Stimulated activated CD4-positive, alpha-beta T cell treated with anti-CD3 and anti-CD28 coated beads, Interleukin-12 subunit alpha, Interleukin-12 subunit beta, amount 100 ng/mL, for 4 hours (primary cell): Measurements from ENCODE around the gene PHACTR1.

Experiments
- DNase-seq: peaks from one replicate; pipeline ENCODE4 v3.0.0-alpha.2; 2020

The PHACTR1 gene

GRCh38 chr6:13248053-13248452 is 531.5 kb downstream of the PHACTR1 start:
- DNase-seq: no peak

DNA sequence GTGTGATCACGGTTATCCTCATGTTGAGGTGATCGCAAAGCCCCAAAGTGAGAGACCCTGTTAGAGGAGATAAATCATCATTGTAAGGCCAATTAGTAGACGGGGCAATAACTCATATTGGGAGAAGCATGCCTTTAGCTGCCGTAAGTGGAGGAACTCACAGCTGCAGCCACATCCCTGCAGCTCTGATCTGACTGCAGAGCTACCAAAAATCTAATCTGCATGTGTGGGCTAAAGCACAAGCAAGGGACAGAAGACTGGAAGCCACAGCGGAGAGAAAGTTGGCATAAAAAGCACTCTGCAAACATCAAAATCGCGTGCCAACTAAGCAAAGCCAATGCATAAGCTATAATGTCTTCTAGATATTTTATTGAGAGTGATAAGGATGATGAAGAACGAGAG is 532.0 kb downstream of the PHACTR1 start:
- DNase-seq: no peak

DNA sequence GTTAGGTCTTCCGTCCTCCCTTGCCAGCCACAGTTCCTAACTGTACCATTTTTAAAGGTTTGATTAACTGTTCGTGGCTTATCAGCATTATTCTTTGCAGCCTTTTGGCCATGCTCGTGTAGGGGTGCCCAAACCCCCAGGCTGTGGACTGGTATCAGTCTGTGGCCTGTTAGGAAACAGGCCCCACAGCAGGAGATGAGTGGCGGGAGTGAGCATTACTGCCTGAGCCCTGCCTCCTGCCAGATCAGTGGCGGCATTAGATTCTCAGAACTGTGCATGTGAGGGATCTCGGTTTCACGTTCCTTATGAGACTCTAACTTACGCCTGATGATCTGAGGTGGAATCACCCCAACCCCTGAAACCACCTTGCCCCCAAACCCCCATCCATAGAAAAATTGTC is 532.4 kb downstream of the PHACTR1 start:
- no peak for DNase-seq

GRCh38 chr6:13249817-13250216 is 533.2 kb downstream of the PHACTR1 start:
- DNase-seq: no peak

DNA sequence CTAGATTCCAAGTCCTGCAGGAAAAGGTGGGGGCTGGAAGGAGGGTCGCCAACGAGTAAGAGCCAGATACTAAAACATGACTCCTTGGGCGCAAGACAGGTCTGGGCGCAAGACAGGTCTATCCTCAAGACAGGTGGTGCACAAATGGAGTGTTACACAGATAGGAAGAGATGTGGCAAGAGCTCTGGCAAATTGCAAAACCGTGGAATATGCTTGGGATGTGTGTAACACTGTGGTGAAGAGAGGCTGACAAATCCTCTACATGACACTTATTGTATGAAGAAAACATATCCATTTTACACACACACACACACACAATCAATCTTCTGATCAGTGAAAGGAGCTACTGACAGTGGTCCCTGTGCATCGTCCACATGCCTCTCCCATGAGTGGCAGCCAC is 534.1 kb downstream of the PHACTR1 start:
- no peak for DNase-seq

- no peak for DNase-seq
Measured at GRCh38 chr6:13251242-13251641, 534.7 kb downstream of the PHACTR1 start.

DNA sequence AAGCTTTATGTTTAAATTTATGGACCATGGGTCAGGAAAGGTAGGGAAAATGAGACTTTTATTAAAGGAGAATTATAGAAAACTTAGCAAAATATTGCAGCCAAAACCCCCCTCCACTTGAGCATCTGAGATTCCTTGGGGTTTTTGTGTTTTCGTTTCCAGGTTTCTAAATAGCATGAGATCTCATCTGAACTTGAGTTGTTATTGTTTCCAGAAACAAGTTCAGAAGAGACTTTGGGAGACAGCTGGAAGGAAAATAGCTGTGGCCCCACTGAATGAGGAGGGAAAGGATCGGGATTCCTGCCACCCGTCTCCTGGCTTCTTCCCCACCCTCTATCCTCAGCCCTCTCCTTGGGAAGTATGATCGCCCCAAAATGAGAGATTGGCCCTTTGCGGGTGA is 536.2 kb downstream of the PHACTR1 start:
- DNase-seq: no peak

DNA sequence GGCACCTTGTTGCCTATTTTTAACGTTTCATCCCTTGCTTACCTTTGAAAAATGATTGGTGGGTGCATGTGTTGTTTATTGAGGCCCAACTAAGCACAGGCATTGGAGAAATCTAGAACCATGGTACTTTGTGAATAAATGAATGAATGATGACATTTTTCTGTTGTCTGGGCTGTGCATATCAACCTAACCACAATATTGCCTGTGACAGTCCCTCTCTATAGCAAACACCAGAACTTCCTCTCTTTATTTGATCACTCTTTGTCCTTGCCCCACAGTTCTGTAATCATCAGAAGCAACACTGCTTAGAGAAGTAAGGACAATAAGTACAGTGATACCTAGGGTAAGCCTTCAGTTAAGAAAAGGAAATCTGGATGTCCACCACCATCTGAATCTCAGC is 536.7 kb downstream of the PHACTR1 start:
- DNase-seq: no peak

DNA sequence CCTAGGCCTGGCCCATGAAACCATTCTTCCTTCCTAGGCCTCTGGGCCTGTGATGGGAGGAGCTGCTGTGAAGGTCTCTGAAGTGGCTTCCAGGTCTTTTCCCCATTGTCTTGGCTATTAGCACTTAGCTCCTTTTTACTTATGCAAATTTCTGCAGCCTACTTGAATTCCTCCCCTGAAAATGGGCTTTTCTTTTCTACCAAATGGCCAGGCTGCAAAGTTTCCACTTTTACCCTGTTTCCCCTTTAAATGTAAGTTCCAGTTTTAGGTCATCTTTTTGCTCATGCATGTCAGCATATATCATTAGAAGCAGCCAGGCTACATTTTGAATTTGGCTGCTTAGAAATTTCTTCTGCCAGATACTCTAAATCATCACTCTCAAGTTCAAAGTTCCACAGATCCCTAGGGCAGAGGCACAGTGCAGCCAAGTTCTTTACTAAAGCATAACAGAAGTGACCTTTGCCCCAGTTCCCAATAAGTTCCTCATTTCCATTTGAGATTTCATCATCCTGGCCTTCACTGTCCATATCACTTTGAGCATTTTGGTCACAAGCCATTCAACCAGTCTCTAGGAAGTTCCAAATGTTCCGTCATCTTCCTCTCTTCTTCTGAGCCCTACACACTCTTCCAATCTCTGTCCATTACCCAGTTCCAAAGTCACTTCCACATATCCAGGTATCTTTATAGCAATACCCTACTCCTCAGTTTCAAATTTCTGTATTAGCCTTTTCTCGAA is 539.9 kb downstream of the PHACTR1 start:
- no peak for DNase-seq

DNA sequence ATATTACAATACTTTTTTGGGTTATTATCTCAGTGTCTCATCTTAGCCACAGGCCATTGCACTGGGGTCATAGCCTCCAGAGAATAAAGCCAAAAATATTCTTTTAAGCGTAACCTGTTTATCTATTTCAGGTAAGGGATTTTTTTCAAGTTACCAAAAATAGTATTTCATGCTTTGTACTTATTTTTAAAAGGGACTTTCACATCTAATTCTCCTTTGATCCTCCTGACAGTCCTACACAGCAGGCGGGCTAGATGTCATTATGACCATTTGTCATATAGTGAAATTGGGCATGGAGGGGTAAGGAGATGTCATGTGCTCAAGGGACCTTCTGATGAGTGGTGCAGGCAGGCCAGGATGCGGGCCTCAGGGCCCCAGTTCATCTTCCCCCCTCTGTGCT is 542.8 kb downstream of the PHACTR1 start:
- no peak for DNase-seq

GRCh38 chr6:13260101-13260598 is 543.6 kb downstream of the PHACTR1 start:
- no peak for DNase-seq

DNA sequence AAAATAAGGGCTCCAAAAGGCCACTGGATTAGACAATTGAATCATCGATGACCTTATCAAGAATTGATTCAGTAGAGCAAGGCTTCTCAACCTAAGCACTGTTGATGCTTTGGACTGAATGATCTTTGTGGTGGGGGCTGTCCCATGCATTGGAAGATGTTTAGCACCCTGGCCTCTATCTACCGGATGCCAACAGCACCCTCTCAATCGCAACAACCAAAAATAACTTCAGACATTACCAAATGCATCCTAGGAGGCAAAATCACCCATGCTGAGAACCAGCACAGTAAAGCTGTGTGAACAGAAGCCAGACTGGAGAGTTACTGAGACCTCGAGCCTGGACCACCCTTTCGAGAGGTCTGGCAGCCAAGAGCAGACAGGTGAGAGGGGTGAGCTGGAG is 544.3 kb downstream of the PHACTR1 start:
- no peak for DNase-seq

DNA sequence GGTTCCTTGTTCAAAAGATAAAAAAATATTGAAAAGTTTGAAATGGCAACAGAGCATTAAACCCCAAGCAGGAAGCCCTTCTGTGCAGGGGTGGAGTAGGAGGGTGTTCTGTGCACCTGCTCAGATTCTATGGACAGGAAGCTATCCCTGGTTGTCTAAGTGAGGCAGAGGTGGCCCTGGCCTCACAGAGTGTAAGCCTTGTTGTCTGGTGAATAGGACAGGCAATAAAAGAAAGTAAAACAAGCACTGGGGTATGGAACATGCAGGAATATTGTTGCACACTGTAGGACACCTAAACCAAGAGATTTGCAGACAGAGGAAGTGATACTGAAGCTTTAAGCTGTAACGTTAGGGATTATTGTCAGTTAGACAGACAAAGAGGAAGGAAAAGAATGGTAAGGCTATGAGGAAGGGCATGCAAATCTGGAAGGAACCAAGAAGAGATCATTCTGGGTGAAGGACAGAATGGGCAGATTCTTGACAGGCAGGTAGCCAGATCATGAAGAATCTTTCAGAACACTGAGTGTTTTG is 545.0 kb downstream of the PHACTR1 start:
- DNase-seq: no peak

DNA sequence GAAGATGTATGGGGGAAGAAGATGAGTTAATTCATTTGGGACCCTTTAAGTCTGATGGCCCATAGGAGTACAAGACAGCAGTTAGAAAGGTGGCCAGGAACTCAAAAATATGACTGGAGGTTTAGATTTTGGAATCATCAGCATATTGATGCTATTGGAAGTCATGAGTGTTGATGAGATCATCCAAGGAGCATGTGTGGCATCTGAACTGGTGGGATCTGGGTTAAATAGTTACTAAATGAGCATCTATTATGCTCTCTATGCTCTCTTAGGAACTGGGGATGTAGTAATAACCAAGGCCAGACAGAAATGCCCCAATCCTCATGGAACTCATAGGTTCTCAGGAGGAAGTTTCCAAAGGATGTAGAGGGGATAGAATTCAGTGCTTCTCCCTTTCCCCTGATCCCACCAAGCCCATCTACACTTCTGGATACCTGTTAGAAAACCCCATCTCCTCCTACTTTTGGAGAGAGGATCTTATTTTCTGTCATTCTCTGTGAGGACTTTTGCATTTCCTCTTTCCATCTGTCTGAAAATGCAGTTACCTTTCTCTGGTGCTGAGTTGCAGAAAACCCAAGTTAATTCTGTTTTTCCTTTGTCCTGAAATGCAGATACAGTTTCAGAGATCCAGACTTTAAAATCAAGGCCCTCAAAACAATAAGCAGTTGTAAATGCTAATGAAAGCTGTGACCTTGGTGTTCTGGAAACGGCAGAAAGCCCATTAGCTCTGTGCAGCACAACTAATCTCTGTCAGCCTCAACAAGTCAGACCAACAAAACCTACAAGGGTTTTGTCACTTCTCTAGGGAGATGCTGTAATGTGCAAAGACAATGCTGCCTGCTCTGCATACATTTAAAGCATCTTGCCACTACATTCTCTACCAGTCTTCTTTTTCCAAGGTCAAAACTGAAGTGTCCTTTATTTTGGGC is 546.0 kb downstream of the PHACTR1 start:
- no peak for DNase-seq

DNA sequence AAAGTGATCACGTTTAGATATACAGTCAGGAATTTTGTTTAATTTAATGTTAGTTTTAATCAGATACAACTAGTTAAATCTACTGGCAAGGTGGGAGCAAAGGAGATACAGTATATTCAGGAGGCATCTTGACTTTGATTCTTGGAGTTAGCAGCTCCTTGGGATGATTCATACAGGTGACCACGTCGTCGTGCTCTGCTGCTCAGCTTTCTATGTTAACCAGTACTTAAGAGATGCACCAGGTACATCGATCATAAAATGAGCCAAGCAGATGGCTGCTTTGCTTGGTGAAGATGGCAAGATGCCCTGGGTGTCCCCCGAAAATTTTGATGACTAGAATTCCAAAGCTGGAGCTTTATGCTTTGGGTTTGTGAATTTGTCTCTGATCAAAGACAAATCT is 547.1 kb downstream of the PHACTR1 start:
- DNase-seq: no peak

DNA sequence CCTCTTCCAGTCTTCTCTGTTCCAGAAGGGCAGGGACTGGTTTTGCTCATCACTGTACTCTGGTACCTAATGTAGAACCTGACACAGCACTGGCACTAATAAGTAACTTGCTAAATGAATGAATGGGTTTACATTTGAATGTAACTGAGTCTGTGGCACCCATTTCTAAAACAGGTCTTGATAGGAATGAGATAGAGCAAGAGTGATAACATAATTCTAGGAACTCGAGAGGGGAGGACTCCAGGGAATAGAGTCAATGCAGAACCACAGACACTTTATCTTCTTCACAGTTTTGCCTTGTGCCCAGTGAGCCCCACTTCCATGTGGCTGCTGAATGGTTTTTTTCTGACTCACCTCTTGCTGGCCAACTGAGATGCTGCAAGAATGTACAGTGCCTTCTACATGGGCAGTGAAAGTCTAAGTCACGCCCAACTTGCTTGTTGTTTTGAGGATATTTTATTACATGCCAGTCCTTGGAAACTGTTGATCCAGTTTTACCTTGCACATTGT is 550.6 kb downstream of the PHACTR1 start:
- DNase-seq: no peak

- no peak for DNase-seq
Measured at GRCh38 chr6:13268913-13269518, 552.4 kb downstream of the PHACTR1 start.

- DNase-seq: no peak
Measured at GRCh38 chr6:13272131-13273046, 555.8 kb downstream of the PHACTR1 start.

- no peak for DNase-seq
Measured at GRCh38 chr6:13273202-13273930, 556.8 kb downstream of the PHACTR1 start.

GRCh38 chr6:13273931-13274706 is 557.6 kb downstream of the PHACTR1 start:
- peak; percentile 57 for DNase-seq
